GM04504 (cell line): ENCODE results near the gene HMGN5.

Experiments used
- DNase-seq: peaks from one replicate; pipeline ENCODE4 v3.0.0-alpha.2; 2012; ENCODE audit warnings: low read depth

Gene HMGN5

GRCh38 chrX:81120258-81120935 is 81.3 kb downstream of the HMGN5 start:
- no peak for DNase-seq

GRCh38 chrX:81114757-81115156 is 87.0 kb downstream of the HMGN5 start:
- DNase-seq, result no peak

GRCh38 chrX:81110286-81110685 is 91.4 kb downstream of the HMGN5 start:
- no peak for DNase-seq

- DNase-seq, result no peak
These were observed 119.1 kb downstream of the HMGN5 start for GRCh38 chrX:81082649-81083048.
